Measurements from ENCODE around the gene CDK3. TPM values are rescaled to one million over a fixed set of nuclear protein-coding genes. Genes with fewer than 3 reads are reported as not detected.

Gene CDK3
- total RNA-seq, 1 experiment from 2014 or later, result 11.9 TPM

DNA sequence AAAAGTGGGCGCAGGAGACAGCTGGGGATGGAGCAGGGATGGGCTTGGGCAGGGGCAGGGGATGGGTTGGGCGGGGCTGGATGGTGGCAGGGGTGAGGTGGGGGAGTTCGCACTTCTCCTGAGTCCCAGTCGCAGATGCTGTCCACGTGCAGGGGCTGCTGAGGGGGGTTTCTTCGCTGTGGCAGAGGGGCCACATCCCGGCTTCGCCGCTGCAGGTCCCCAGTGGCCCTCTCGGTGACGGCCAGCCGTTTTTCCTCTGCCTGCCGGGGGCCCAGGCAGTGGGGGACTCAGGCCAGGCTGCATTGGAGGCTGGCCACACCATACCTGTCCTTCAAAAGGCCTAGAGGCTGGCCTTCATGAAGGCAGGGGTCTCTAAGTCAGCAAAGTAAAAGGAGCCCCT lies 18.1 kb downstream of the CDK3 start:
- intact Hi-C loops (cut with micrococcal nuclease; ENCODE audit: unreplicated experiment), result no loop called here
- no peak overlapping the region for H3K27ac ChIP-seq (ENCODE audit: low read length)
- DNase-seq (ENCODE audit: low read depth, low spot score) (no peak), ATAC-seq (no peak)
- H3K4me1 ChIP-seq (ENCODE audit: control insufficient read depth, insufficient read depth, low read length), result no peaks in the 10 kb centered on the region
- POLR2A ChIA-PET, result interaction anchor here (0.5 to 0.6 kb wide), 2 partner anchors 46 to 107 kb away, joined by 3 to 8 read pairs; no protein-coding TSS in a partner anchor
- no peaks in the 10 kb centered on the region for H3K27me3 ChIP-seq (ENCODE audit: control insufficient read depth, insufficient read depth, low read length)
- H3K4me3 ChIP-seq (ENCODE audit: low read depth in 2 of 2, low read length in 2 of 2), result no peak overlapping the region
- H3K36me3 ChIP-seq (ENCODE audit: control insufficient read depth, insufficient read depth, low read length), result peaks cover 3% of the 10 kb centered on the region; the same call in 1 of the 2 replicates
- no peak for TF ChIP-seq POLR2AphosphoS5 (IDR thresholded peaks at IDR 0.05; ENCODE audit: low read depth, low read length)
- H3K9me3 ChIP-seq (ENCODE audit: control insufficient read depth, insufficient read depth, low read depth, low read length), result no peaks in the 10 kb centered on the region
- BruUV-seq (replicated peaks), result no TSS peak
- CTCF ChIA-PET, result no interaction called here
- in situ Hi-C loops (cut with HindIII; ENCODE audit: low pct_unique_long_range_greater_than_20kb, low sequenced_read_pairs), result no loop called here

DNA sequence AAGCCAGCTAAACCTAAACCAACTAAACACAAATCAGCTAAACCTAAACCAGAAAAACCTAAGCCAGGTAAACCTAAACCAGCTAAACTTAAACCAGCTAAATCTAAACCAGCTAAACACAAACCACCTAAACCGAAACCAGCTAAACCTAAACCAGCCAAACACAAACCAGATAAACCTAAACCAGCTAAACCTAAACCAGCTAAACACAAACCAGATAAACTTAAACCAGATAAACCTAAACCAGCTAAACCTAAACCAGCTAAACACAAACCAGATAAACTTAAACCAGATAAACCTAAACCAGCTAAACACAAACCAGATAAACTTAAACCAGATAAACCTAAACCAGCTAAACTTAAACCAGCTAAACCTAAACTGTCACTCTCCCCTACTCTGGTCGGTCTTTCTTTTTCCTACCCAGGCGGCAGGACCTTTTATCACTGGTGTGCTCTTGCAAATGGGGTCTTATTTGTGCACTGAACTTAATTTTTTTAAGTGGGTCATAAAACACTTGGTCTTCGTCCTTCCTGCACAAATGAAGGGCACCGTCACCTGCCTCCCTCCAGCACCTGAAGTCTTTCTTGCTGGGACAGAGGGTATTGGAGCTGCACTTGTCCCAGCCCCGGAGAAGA lies 19.3 kb downstream of the CDK3 start:
- POLR2A ChIA-PET, result interaction anchor here (0.6 kb wide), 2 partner anchors 16 to 90 kb away, joined by 3 to 6 read pairs; no protein-coding TSS in a partner anchor
- no peak for ATAC-seq
- no TSS peak for BruUV-seq (replicated peaks)

More for the DNA sequence above, 19.3 kb downstream of the CDK3 start:
- Histone ChIP-seq H3K27ac (ENCODE audit: low read length) (no peak overlapping the region; the same call in 1 of the 2 replicates), H3K4me1 (ENCODE audit: control insufficient read depth, insufficient read depth, low read length) (no peaks in the 10 kb centered on the region), H3K4me3 (ENCODE audit: low read depth in 2 of 2, low read length in 2 of 2) (no peak overlapping the region), H3K9me3 (ENCODE audit: control insufficient read depth, insufficient read depth, low read depth, low read length) (no peaks in the 10 kb centered on the region), H3K36me3 (ENCODE audit: control insufficient read depth, insufficient read depth, low read length) (peaks cover 3% of the 10 kb centered on the region; the same call in 1 of the 2 replicates), H3K27me3 (ENCODE audit: control insufficient read depth, insufficient read depth, low read length) (no peaks in the 10 kb centered on the region)
- CTCF ChIA-PET, result no interaction called here
- DNase-seq (ENCODE audit: low read depth, low spot score), result no peak
- in situ Hi-C loops (cut with HindIII; ENCODE audit: low pct_unique_long_range_greater_than_20kb, low sequenced_read_pairs) (no loop called here), intact Hi-C loops (cut with micrococcal nuclease; ENCODE audit: unreplicated experiment) (no loop called here)
- TF ChIP-seq TCF7L2 (IDR thresholded peaks at IDR 0.05; ENCODE audit: low read depth, low read length), result no peak
- TF ChIP-seq, protein P1, sequence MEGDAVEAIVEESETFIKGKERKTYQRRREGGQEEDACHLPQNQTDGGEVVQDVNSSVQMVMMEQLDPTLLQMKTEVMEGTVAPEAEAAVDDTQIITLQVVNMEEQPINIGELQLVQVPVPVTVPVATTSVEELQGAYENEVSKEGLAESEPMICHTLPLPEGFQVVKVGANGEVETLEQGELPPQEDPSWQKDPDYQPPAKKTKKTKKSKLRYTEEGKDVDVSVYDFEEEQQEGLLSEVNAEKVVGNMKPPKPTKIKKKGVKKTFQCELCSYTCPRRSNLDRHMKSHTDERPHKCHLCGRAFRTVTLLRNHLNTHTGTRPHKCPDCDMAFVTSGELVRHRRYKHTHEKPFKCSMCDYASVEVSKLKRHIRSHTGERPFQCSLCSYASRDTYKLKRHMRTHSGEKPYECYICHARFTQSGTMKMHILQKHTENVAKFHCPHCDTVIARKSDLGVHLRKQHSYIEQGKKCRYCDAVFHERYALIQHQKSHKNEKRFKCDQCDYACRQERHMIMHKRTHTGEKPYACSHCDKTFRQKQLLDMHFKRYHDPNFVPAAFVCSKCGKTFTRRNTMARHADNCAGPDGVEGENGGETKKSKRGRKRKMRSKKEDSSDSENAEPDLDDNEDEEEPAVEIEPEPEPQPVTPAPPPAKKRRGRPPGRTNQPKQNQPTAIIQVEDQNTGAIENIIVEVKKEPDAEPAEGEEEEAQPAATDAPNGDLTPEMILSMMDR (IDR thresholded peaks at IDR 0.05), result no peak
- TF ChIP-seq POLR2AphosphoS5 (IDR thresholded peaks at IDR 0.05; ENCODE audit: low read depth, low read length), result no peak
- TF ChIP-seq REST (IDR thresholded peaks at IDR 0.05; ENCODE audit: insufficient read depth in 1 of 2, low read depth in 2 of 2, low read length in 1 of 2), result no peak
- TF ChIP-seq SIN3A (IDR thresholded peaks at IDR 0.05; ENCODE audit: borderline replicate concordance, insufficient read depth, low read depth, low read length), result no peak
